GM12874 (cell line): Measurements from ENCODE around the gene PRUNE1.

Experiments used
- CTCF ChIP-seq: IDR thresholded peaks from 2 replicates; pipeline ENCODE4 v1.5.1; 2011; ENCODE audit warnings: low read depth, mild to moderate bottlenecking, control low read depth, low read length, moderate library complexity; ENCODE audit not compliant: insufficient read depth

The PRUNE1 gene

GRCh38 chr1:151035167-151035566, 26.9 kb downstream of the PRUNE1 start:
- no peak for TF ChIP-seq CTCF

GRCh38 chr1:151036356-151036755, 28.1 kb downstream of the PRUNE1 start, which contains the start of gene BNIPL:
BNIPL (plus strand) TSS chr1:151036586; CDS start chr1:151036726, 140 bp downstream.
- no peak for TF ChIP-seq CTCF

- no peak for TF ChIP-seq CTCF
Observed at GRCh38 chr1:151037032-151037431, 28.8 kb downstream of the PRUNE1 start.

GRCh38 chr1:151039521-151039920, 31.3 kb downstream of the PRUNE1 start:
- no peak for TF ChIP-seq CTCF

- TF ChIP-seq CTCF = no peak
Observed at GRCh38 chr1:151043163-151043562, 34.9 kb downstream of the PRUNE1 start.

GRCh38 chr1:151047591-151047924, 39.3 kb downstream of the PRUNE1 start, which contains the start of gene C1orf56:
C1orf56 (plus strand) TSS chr1:151047751; CDS start chr1:151047848, 97 bp downstream.
- no peak for TF ChIP-seq CTCF

GRCh38 chr1:151047925-151048644, 39.8 kb downstream of the PRUNE1 start:
- TF ChIP-seq CTCF = no peak; the same call in 1 of the 2 replicates
